SU-DHL-6 (cell line): Measurements from ENCODE around the gene CMTR1.
"Not testable (repeated sequence)": the region's sequence is repeated elsewhere in the genome, so short reads cannot be mapped to it uniquely, and the experiment has no call there.

Source experiments
- H2AFZ ChIP-seq: fragments of 200-600 bp; sonication (generic); 2 replicates; pipeline ENCODE4 v1.6.1; 2014; ENCODE audit warnings: low read depth, mild to moderate bottlenecking, moderate library complexity, mixed read lengths, antibody characterized with exemption, low read length; ENCODE audit not compliant: severe bottlenecking
- H3F3A ChIP-seq: fragments of 200-600 bp; shearing (Covaris generic); 2 replicates; pipeline ENCODE4 v1.6.0; 2016; ENCODE audit warnings: antibody characterized with exemption, mild to moderate bottlenecking; ENCODE audit not compliant: insufficient read depth
- H3K27ac ChIP-seq: fragments of 200-600 bp; sonication (generic); 2 replicates; pipeline ENCODE4 v1.5.1; 2016; ENCODE audit warnings: low read depth, mild to moderate bottlenecking, low read length, moderate library complexity, mixed read lengths
- H3K27me3 ChIP-seq: fragments of 200-600 bp; sonication (generic), shearing (Covaris generic); 2 replicates; pipeline ENCODE4 v1.6.0; 2014; ENCODE audit warnings: mild to moderate bottlenecking, low read length
- H3K36me3 ChIP-seq: fragments of 200-600 bp; sonication (generic); 2 replicates; pipeline ENCODE4 v1.6.1; 2014; ENCODE audit warnings: mild to moderate bottlenecking, low read length, mixed read lengths
- H3K4me2 ChIP-seq: fragments of 300-600, 200-600 bp; shearing (Covaris generic), sonication (generic); 2 replicates; pipeline ENCODE4 v1.6.0; 2014; ENCODE audit warnings: low read length, low read depth, mild to moderate bottlenecking; ENCODE audit not compliant: poor library complexity, severe bottlenecking
- H3K4me3 ChIP-seq: fragments of 200-600 bp; sonication (generic); 2 replicates; pipeline ENCODE4 v1.5.1; 2014; ENCODE audit warnings: antibody characterized with exemption, low read length, mild to moderate bottlenecking, mixed read lengths; ENCODE audit not compliant: insufficient read depth, poor library complexity, severe bottlenecking
- H3K79me2 ChIP-seq: fragments of 200-600 bp; sonication (generic); 2 replicates; pipeline ENCODE4 v1.6.1; 2014; ENCODE audit warnings: mild to moderate bottlenecking, low read length, moderate library complexity; ENCODE audit not compliant: insufficient read depth
- H3K9ac ChIP-seq: fragments of 200-600 bp; sonication (generic); 2 replicates; pipeline ENCODE4 v1.7.0; 2014; ENCODE audit warnings: mild to moderate bottlenecking, low read length
- H3K9me2 ChIP-seq: fragments of 200-600 bp; sonication (generic); replicated peaks from 2 replicates; pipeline ENCODE4 v1.6.1; 2014; ENCODE audit warnings: low read length; ENCODE audit not compliant: insufficient read depth
- H3K9me3 ChIP-seq: fragments of 200-600 bp; sonication (generic); 2 replicates; pipeline ENCODE4 v1.6.1; 2014; ENCODE audit warnings: low read length, mixed read lengths; ENCODE audit not compliant: insufficient read depth
- H4K20me1 ChIP-seq: fragments of 200-600 bp; sonication (generic); 2 replicates; pipeline ENCODE4 v1.6.1; 2014; ENCODE audit warnings: low read depth, mild to moderate bottlenecking, antibody characterized with exemption, low read length, moderate library complexity, mixed read lengths
- EZH2phosphoT487 ChIP-seq: fragments of 200-600 bp; sonication (generic), shearing (Covaris generic); conservative IDR thresholded peaks from 2 replicates; pipeline ENCODE4 v1.6.1; 2018; ENCODE audit warnings: mild to moderate bottlenecking, antibody characterized with exemption, low read length, moderate library complexity, mixed read lengths
- TF ChIP-seq, protein P1 (sequence below): fragments of 200-600 bp; sonication (generic); IDR thresholded peaks from one replicate; pipeline ENCODE4 v1.5.1; 2017; ENCODE audit warnings: antibody characterized with exemption, mild to moderate bottlenecking, low read length, moderate library complexity; ENCODE audit not compliant: insufficient read depth, poor library complexity, severe bottlenecking

Gene CMTR1

DNA sequence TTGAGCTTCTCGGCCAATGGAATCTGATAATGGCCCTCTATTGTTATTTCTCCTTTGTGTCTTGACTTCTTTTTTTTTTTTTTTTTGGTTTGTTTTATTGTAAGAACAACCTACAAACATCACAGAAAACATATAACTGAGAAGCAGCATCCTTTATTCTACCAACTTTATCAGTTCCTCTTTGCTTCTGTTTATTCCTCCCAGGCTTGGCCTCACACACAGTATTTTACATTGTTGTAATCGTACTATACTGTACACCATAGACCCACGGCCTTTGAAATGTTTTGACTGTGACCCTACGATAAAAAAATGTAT, 67.2 kb downstream of the CMTR1 start:
- no peaks in the 10 kb centered on the region for H4K20me1 ChIP-seq
- TF ChIP-seq EZH2phosphoT487: no peak
- TF ChIP-seq, protein P1, sequence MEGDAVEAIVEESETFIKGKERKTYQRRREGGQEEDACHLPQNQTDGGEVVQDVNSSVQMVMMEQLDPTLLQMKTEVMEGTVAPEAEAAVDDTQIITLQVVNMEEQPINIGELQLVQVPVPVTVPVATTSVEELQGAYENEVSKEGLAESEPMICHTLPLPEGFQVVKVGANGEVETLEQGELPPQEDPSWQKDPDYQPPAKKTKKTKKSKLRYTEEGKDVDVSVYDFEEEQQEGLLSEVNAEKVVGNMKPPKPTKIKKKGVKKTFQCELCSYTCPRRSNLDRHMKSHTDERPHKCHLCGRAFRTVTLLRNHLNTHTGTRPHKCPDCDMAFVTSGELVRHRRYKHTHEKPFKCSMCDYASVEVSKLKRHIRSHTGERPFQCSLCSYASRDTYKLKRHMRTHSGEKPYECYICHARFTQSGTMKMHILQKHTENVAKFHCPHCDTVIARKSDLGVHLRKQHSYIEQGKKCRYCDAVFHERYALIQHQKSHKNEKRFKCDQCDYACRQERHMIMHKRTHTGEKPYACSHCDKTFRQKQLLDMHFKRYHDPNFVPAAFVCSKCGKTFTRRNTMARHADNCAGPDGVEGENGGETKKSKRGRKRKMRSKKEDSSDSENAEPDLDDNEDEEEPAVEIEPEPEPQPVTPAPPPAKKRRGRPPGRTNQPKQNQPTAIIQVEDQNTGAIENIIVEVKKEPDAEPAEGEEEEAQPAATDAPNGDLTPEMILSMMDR: no peak
- peak overlapping the region; percentile 90 for H3K9ac ChIP-seq
- peak overlapping the region; percentile 93 for H3K4me2 ChIP-seq
- no peak overlapping the region for H3K27ac ChIP-seq
- H3F3A ChIP-seq: 0 out of 2 replicates have a peak, but pooled peaks cover 4% of the 10 kb centered on the region
- peak overlapping the region; percentile 87 for H2AFZ ChIP-seq
- H3K36me3 ChIP-seq: no peaks in the 10 kb centered on the region
- H3K4me3 ChIP-seq: peak overlapping the region; percentile 84
- H3K9me2 ChIP-seq: no peaks in the 10 kb centered on the region
- no peaks in the 10 kb centered on the region for H3K9me3 ChIP-seq
- H3K79me2 ChIP-seq: peaks cover 42% of the 10 kb centered on the region
- H3K27me3 ChIP-seq: no peaks in the 10 kb centered on the region

DNA sequence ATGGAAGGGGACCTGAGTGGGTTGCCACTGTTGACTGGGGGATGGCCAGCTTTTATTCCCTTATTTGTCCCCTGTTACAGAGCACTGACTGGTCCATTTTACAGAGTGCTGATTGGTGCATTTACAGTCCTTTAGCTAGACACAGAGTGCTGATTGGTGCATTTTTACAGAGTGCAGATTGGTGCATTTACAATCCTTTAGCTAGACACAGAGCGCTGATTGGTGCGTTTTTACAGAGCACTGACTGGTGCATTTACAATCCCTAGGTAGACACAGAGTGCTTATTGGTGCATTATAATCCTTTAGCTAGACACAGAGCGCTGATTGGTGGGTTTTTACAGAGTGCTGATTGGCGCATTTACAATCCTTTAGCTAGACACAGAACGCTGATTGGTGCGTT, 67.9 kb downstream of the CMTR1 start:
- not testable (repeated sequence) for H3K9me3 ChIP-seq, H3K27ac ChIP-seq, H3K9me2 ChIP-seq, H3K4me3 ChIP-seq, H3K4me2 ChIP-seq, H3K9ac ChIP-seq, H4K20me1 ChIP-seq, H3K27me3 ChIP-seq, H3F3A ChIP-seq, H3K36me3 ChIP-seq
- Histone ChIP-seq H3K79me2 (peaks cover 36% of the 10 kb centered on the region), H2AFZ (peak overlapping the region; percentile 87)

DNA sequence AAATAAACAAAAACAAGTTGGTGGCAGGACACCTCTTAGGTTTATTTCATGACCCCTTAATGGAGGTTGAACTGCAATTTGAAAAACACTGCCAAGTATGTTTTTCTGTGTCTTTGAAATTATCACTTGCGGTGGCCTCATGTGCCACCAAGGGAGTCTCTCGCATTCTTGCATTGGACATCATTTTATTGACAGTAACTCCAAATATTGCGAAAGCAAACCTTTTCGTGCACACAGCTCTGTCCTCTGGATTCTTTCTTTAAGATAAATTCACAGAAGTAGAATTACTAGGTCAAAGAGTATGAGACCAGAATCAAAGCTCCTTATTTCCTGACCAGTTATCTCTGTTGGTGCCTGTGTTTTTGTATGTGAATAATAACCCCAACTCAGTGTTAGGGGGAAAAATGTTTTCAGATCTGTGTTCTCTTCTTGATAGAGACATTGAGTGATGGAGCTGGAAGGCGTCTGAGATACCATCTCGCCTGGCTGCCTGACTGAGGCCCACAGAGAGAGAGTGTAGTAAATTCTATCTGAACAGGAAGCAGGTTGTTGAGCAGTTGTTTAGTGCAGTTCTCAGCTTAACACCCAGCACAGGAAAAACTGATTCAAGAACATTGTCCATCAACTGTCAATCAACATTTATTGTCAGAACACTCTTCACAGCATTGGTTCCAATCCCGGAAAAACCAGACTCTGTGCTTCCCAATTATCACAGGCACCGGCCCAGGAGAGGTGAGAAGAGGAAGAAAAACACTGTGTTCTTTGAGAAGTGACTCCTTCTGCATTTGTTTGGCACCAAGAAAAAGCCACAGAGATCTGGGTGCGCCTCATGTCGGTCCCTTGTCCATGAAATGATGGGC, 68.8 kb downstream of the CMTR1 start:
- Histone ChIP-seq H3K79me2 (peaks cover 26% of the 10 kb centered on the region), H3K9ac (no peak overlapping the region), H3K4me3 (no peak overlapping the region), H4K20me1 (no peaks in the 10 kb centered on the region), H3K9me2 (no peaks in the 10 kb centered on the region), H3K9me3 (no peaks in the 10 kb centered on the region), H3F3A (0 out of 2 replicates have a peak, but pooled peaks cover 4% of the 10 kb centered on the region), H2AFZ (no peak overlapping the region), H3K27me3 (no peaks in the 10 kb centered on the region), H3K27ac (no peak overlapping the region), H3K36me3 (no peaks in the 10 kb centered on the region), H3K4me2 (no peak overlapping the region)
- TF ChIP-seq EZH2phosphoT487: no peak
- TF ChIP-seq, protein P1: no peak

DNA sequence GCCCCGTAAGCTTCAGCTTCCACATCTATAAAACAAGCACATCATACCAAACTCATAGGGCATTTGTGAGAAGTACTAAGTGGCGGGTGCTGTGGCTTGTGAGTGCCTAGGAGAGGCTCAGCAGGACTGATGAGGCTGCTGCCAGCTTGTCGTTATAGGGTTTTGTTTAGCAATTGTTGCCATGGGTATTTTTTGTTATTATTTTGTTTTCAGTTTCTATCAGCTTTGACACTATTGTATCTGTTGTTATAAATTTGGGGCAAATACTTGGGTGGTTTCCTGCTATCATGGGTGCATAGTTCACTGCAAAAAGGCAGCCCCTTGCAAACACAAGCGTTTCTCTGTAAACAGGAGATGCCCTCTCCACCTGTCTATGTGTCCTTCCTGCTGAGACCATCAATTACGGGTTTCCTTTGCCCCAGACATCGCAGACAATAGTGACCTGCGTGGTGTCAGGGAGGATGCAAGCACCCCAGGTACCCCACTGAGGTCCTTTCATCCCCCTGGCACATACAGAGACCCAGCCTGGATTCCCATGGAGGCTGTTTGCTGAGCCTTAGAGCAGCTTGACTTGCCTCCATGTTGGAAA, 69.8 kb downstream of the CMTR1 start:
- H3K36me3 ChIP-seq: no peaks in the 10 kb centered on the region
- TF ChIP-seq, protein P1: no peak
- TF ChIP-seq EZH2phosphoT487: no peak
- H3F3A ChIP-seq: 0 out of 2 replicates have a peak, but pooled peaks cover 4% of the 10 kb centered on the region
- no peaks in the 10 kb centered on the region for H3K9me3 ChIP-seq
- no peaks in the 10 kb centered on the region for H4K20me1 ChIP-seq
- no peaks in the 10 kb centered on the region for H3K27me3 ChIP-seq
- no peak overlapping the region for H2AFZ ChIP-seq
- no peak overlapping the region for H3K9ac ChIP-seq
- no peak overlapping the region for H3K27ac ChIP-seq
- H3K79me2 ChIP-seq: peaks cover 18% of the 10 kb centered on the region
- no peak overlapping the region for H3K4me3 ChIP-seq
- H3K9me2 ChIP-seq: no peaks in the 10 kb centered on the region
- H3K4me2 ChIP-seq: no peak overlapping the region
